HG03378 (cell line): Measurements from ENCODE around the gene APOBEC4.
"Not testable (repeated sequence)": the region's sequence is repeated elsewhere in the genome, so short reads cannot be mapped to it uniquely, and the experiment has no call there.

Experiments used
- ATAC-seq: cut with Tn5 transposase; IDR thresholded peaks from one replicate; pipeline ENCODE4 v1.9.1; 2021; ENCODE audit warnings: mild to moderate bottlenecking, moderate library complexity; ENCODE audit not compliant: unreplicated experiment

APOBEC4 gene

GRCh38 chr1:183635099-183635605, 18.0 kb downstream of the APOBEC4 start:
- no peak for ATAC-seq

GRCh38 chr1:183634429-183635065, 18.6 kb downstream of the APOBEC4 start:
- no peak for ATAC-seq

GRCh38 chr1:183633676-183634343, 19.3 kb downstream of the APOBEC4 start:
- peak; percentile 84 for ATAC-seq

- ATAC-seq = no peak
Observed at GRCh38 chr1:183632964-183633363, 20.2 kb downstream of the APOBEC4 start.

- no peak for ATAC-seq
Observed at GRCh38 chr1:183632114-183632513, 21.0 kb downstream of the APOBEC4 start.

- no peak for ATAC-seq
Observed at GRCh38 chr1:183630748-183631147, 22.4 kb downstream of the APOBEC4 start.

- no peak for ATAC-seq
Observed at GRCh38 chr1:183628537-183628936, 24.6 kb downstream of the APOBEC4 start.

GRCh38 chr1:183626236-183626635, 26.9 kb downstream of the APOBEC4 start:
- not testable (repeated sequence) for ATAC-seq

- peak; percentile 77 for ATAC-seq
Observed at GRCh38 chr1:183622884-183623785, 30.0 kb downstream of the APOBEC4 start.

- no peak for ATAC-seq
Observed at GRCh38 chr1:183622013-183622412, 31.1 kb downstream of the APOBEC4 start.

GRCh38 chr1:183620311-183620710, 32.8 kb downstream of the APOBEC4 start:
- no peak for ATAC-seq

- no peak for ATAC-seq
Observed at GRCh38 chr1:183619781-183620180, 33.3 kb downstream of the APOBEC4 start.

GRCh38 chr1:183618202-183618601, 34.9 kb downstream of the APOBEC4 start:
- not testable (repeated sequence) for ATAC-seq

- ATAC-seq = not testable (repeated sequence)
Observed at GRCh38 chr1:183612975-183613374, 40.1 kb downstream of the APOBEC4 start.

GRCh38 chr1:183612407-183612806, 40.7 kb downstream of the APOBEC4 start:
- ATAC-seq = no peak

GRCh38 chr1:183611021-183611420, 42.1 kb downstream of the APOBEC4 start:
- no peak for ATAC-seq

GRCh38 chr1:183609759-183610452, 43.2 kb downstream of the APOBEC4 start:
- no peak for ATAC-seq

GRCh38 chr1:183609313-183609712, 43.8 kb downstream of the APOBEC4 start:
- peak; percentile 49 for ATAC-seq

- ATAC-seq = peak; percentile 46
Observed at GRCh38 chr1:183607322-183607980, 45.7 kb downstream of the APOBEC4 start.

- ATAC-seq = no peak
Observed at GRCh38 chr1:183605904-183606303, 47.2 kb downstream of the APOBEC4 start.
